Pons (tissue), 1 donor: ENCODE measurements around the gene MBOAT2.
"Not testable (repeated sequence)": the region's sequence is repeated elsewhere in the genome, so short reads cannot be mapped to it uniquely, and the experiment has no call there.

Experiments used
- DNase-seq: peaks from one replicate; pipeline ENCODE4 v3.0.0-alpha.2; 2016; ENCODE audit warnings: low spot score

The MBOAT2 gene

GRCh38 chr2:8989536-8990079 is 13.9 kb downstream of the MBOAT2 start:
- no peak for DNase-seq

GRCh38 chr2:8987410-8987809 is 16.1 kb downstream of the MBOAT2 start:
- no peak for DNase-seq

- no peak for DNase-seq
Observed at GRCh38 chr2:8986327-8986976, 17.0 kb downstream of the MBOAT2 start.

GRCh38 chr2:8985561-8986326 is 17.7 kb downstream of the MBOAT2 start:
- no peak for DNase-seq

GRCh38 chr2:8984855-8985254 is 18.6 kb downstream of the MBOAT2 start:
- DNase-seq, result no peak

- DNase-seq, result no peak
Observed at GRCh38 chr2:8984157-8984556, 19.3 kb downstream of the MBOAT2 start.

GRCh38 chr2:8983571-8983970 is 19.9 kb downstream of the MBOAT2 start:
- DNase-seq, result no peak

- no peak for DNase-seq
Observed at GRCh38 chr2:8981876-8982275, 21.6 kb downstream of the MBOAT2 start.

- DNase-seq, result no peak
Observed at GRCh38 chr2:8980096-8980495, 23.4 kb downstream of the MBOAT2 start.

- no peak for DNase-seq
Observed at GRCh38 chr2:8977758-8978157, 25.7 kb downstream of the MBOAT2 start.

- DNase-seq, result peak; percentile 58
Observed at GRCh38 chr2:8976442-8977259, 26.8 kb downstream of the MBOAT2 start.

GRCh38 chr2:8974016-8974415 is 29.5 kb downstream of the MBOAT2 start:
- DNase-seq, result no peak

- not testable (repeated sequence) for DNase-seq
Observed at GRCh38 chr2:8973017-8973416, 30.5 kb downstream of the MBOAT2 start.

GRCh38 chr2:8972535-8972934 is 30.9 kb downstream of the MBOAT2 start:
- not testable (repeated sequence) for DNase-seq

GRCh38 chr2:8969348-8969747 is 34.1 kb downstream of the MBOAT2 start:
- DNase-seq, result not testable (repeated sequence)

GRCh38 chr2:8966123-8966908 is 37.2 kb downstream of the MBOAT2 start:
- no peak for DNase-seq

GRCh38 chr2:8965216-8965969 is 38.1 kb downstream of the MBOAT2 start:
- DNase-seq, result no peak

GRCh38 chr2:8962890-8963289 is 40.6 kb downstream of the MBOAT2 start:
- DNase-seq, result no peak

- peak; percentile 32 for DNase-seq
Observed at GRCh38 chr2:8957628-8958027, 45.9 kb downstream of the MBOAT2 start.

GRCh38 chr2:8956774-8957173 is 46.7 kb downstream of the MBOAT2 start:
- no peak for DNase-seq

GRCh38 chr2:8954990-8955389 is 48.5 kb downstream of the MBOAT2 start:
- no peak for DNase-seq
